ENCODE measurements around the gene FOXC1. TPM values are rescaled to one million over a fixed set of nuclear protein-coding genes. Genes with fewer than 3 reads are reported as not detected.

FOXC1 gene
- total RNA-seq, 1 experiment from 2014 or later, result not detected

GRCh38 chr6:1562171-1562955, 47.4 kb upstream of the FOXC1 start:
- Histone ChIP-seq H3K9me3 (ENCODE audit: control insufficient read depth, low read depth, low read length) (no peaks in the 10 kb centered on the region), H2BK12ac (ENCODE audit: insufficient read length, low read depth, low read length) (no peak overlapping the region), H4K20me1 (ENCODE audit: control insufficient read depth, insufficient read depth, insufficient read length) (no peaks in the 10 kb centered on the region), H3K4ac (ENCODE audit: low read depth, low read length) (no peak overlapping the region), H3K18ac (ENCODE audit: insufficient read length, low read depth, low read length) (no peak overlapping the region), H2BK120ac (ENCODE audit: low read depth, low read length, poor library complexity, severe bottlenecking) (no peak overlapping the region), H2AFZ (ENCODE audit: low read length) (no peak overlapping the region), H3K4me1 (ENCODE audit: insufficient read depth, low read length) (no peaks in the 10 kb centered on the region), H3K23me2 (ENCODE audit: insufficient read length, low read depth, low read length, poor library complexity, severe bottlenecking) (no peaks in the 10 kb centered on the region), H2BK5ac (ENCODE audit: insufficient read length, low read length) (no peak overlapping the region), H2BK20ac (ENCODE audit: low read depth, low read length, poor library complexity, severe bottlenecking) (no peak overlapping the region), H4K5ac (ENCODE audit: insufficient read length, low read depth, low read length) (no peak overlapping the region), H3K56ac (ENCODE audit: insufficient read length, low read depth, low read length) (no peak overlapping the region), H2AK5ac (ENCODE audit: insufficient read length, low read length) (no peak overlapping the region), H3T11ph (ENCODE audit: low read length) (no peak overlapping the region), H3K79me1 (ENCODE audit: insufficient read depth, low read depth, low read length, poor library complexity, severe bottlenecking) (no peaks in the 10 kb centered on the region), H3K27me3 (ENCODE audit: insufficient read depth, low read length) (no peaks in the 10 kb centered on the region), H3K23ac (ENCODE audit: insufficient read length, low read depth, low read length) (no peak overlapping the region), H4K91ac (ENCODE audit: insufficient read length, low read depth, low read length) (no peak overlapping the region), H3K14ac (ENCODE audit: insufficient read depth, low read length) (no peak overlapping the region), H3K79me2 (ENCODE audit: insufficient read depth, low read length) (0 out of 2 replicates have a peak, but pooled peaks cover 2% of the 10 kb centered on the region), H4K8ac (replicated peaks; ENCODE audit: insufficient read length, low read depth, low read length) (no peak overlapping the region), H2BK15ac (ENCODE audit: low read depth, low read length) (no peak overlapping the region), H3K9ac (ENCODE audit: extremely low read depth, insufficient read length, low read length) (no peak overlapping the region), H3K27ac (ENCODE audit: insufficient read length, low read depth, low read length) (no peak overlapping the region), H3K4me2 (ENCODE audit: insufficient read depth, insufficient read length, low read length) (no peak overlapping the region)
- no peak for DNase-seq
- Mint-ChIP-seq H3K27me3 (ENCODE audit: low read depth) (peaks cover 4% of the 10 kb centered on the region), H3K4me1 (no peaks in the 10 kb centered on the region; a peak in 1 of 4 replicates), H3K4me3 (no peak overlapping the region), H3K27ac (no peak overlapping the region), H3K9me3 (no peaks in the 10 kb centered on the region), H3K36me3 (ENCODE audit: insufficient read depth in 1 of 3, low read depth in 3 of 3) (no peaks in the 10 kb centered on the region)
- WGBS (ENCODE audit: extremely low coverage, insufficient read length, low lambda C conversion rate), result no CpG with 5 or more reads among the region's 4 CpGs
- TF ChIP-seq CTCF (conservative IDR thresholded peaks at IDR 0.05), result no peak

All from H9 (cell line).